Upper lobe of left lung (tissue), 4 donors: ENCODE data around the gene ERCC5.

ENCODE experiments used
- CTCF ChIP-seq, 6 experiments: fragments of 450-650 bp in 4 of 6; fragments of 200-600 bp in 2 of 6; sonication (generic) in 2 of 6; IDR thresholded peaks; one replicate each; pipeline ENCODE4 v1.5.1; 2016 to 2019; ENCODE audit warnings: antibody characterized with exemption in 6 of 6
- EP300 ChIP-seq, 4 donors: sonication (generic); formaldehyde crosslinking; IDR thresholded peaks; one replicate each; pipeline ENCODE4 v1.5.1; 2017; ENCODE audit warnings: antibody characterized with exemption in 4 of 4, control low read depth in 2 of 4
- POLR2AphosphoS5 ChIP-seq, 2 donors: sonication (generic); formaldehyde crosslinking; IDR thresholded peaks; one replicate each; pipeline ENCODE4 v1.5.1; 2017; ENCODE audit warnings: antibody characterized with exemption in 2 of 2

- TF ChIP-seq POLR2AphosphoS5 (IDR thresholded peaks at IDR 0.05) (no peak), CTCF (IDR thresholded peaks at IDR 0.05) (no peak), EP300 (IDR thresholded peaks at IDR 0.05) (no peak)
Measured at GRCh38 chr13:102825400-102825799, 20.4 kb upstream of the ERCC5 start.
